Peyer's patch (tissue), 4 donors: ENCODE measurements around the gene MCIDAS.

Experiments
- CTCF ChIP-seq, 6 experiments: fragments of 450-650 bp in 4 of 6; fragments of 200-600 bp in 2 of 6; sonication (generic) in 1 of 6; IDR thresholded peaks; one replicate each; pipeline ENCODE4 v1.5.1; 2017 to 2019; ENCODE audit warnings: antibody characterized with exemption in 6 of 6, mild to moderate bottlenecking in 3 of 6, moderate library complexity in 1 of 6
- POLR2A ChIP-seq, 2 donors: fragments of 450-650 bp; IDR thresholded peaks; one replicate each; pipeline ENCODE4 v1.5.1; 2017; ENCODE audit warnings: antibody characterized with exemption in 2 of 2, mild to moderate bottlenecking in 2 of 2, moderate library complexity in 2 of 2

- TF ChIP-seq CTCF (IDR thresholded peaks at IDR 0.05) (no peak), POLR2A (IDR thresholded peaks at IDR 0.05) (peak in 1 of 2 donors; percentile 23)
These were observed 6.1 kb upstream of the MCIDAS start, which contains the start of gene CCNO for GRCh38 chr5:55232985-55233928.
